Measurements from ENCODE around the gene MILR1.
"Not testable (repeated sequence)": the region's sequence is repeated elsewhere in the genome, so short reads cannot be mapped to it uniquely, and the experiment has no call there.

Gene MILR1

GRCh38 chr17:64461788-64462187 lies 12.9 kb downstream of the MILR1 start:
- TF ChIP-seq CTCF (conservative IDR thresholded peaks at IDR 0.05) (no peak), ZFX (IDR thresholded peaks at IDR 0.05) (no peak)
- H3K27ac ChIP-seq, result no peak overlapping the region

- H3K27ac ChIP-seq, result no peak overlapping the region
- TF ChIP-seq ZFX (IDR thresholded peaks at IDR 0.05), result no peak
- TF ChIP-seq CTCF (conservative IDR thresholded peaks at IDR 0.05), result no peak
Measured at GRCh38 chr17:64466019-64466735, 17.3 kb downstream of the MILR1 start.

- H3K27ac ChIP-seq, result not testable (repeated sequence)
Measured at GRCh38 chr17:64466834-64467233, 17.9 kb downstream of the MILR1 start.

DNA sequence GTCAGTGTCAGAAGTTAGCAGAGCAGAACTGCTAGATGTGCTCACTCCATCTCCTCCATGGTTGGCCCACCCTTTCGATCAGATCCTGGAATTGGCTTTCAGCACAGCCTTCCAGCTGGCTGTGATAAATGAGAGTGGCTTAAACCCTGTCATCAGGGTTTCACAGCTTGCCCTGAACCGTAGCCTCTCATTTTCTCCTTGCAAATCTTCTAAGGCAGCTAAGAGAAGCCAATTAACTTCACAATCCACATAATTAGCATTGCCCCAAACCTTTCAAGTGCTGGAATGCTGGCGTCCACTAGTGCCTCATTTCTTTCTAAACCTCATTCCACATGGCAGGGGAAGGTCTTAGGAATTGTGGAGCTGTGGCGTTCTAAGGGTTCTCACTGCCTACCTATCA lies 21.7 kb downstream of the MILR1 start:
- no peak for TF ChIP-seq CTCF (conservative IDR thresholded peaks at IDR 0.05)
- no peak for TF ChIP-seq ZFX (IDR thresholded peaks at IDR 0.05)
- no peak overlapping the region for H3K27ac ChIP-seq

DNA sequence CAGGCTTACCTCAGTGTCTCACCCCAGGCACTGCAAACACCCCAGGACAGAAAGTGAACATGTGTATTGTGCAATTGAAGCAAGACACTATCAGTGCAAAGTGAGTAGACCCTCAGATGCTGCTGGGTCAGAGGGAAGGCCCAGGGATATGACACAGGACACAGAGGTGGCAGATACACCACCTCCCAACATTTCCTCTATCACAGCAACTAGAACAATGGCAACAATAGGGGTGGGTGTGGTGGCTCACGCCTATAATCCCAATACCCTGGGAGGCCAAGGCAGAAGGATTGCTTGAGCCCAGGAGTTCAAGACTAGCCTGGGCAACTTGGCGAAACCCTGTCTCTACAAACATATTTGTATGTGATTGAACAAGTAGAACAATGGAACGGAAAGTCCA lies 22.5 kb downstream of the MILR1 start:
- no peak overlapping the region for H3K27ac ChIP-seq
- TF ChIP-seq CTCF (conservative IDR thresholded peaks at IDR 0.05), result no peak
- TF ChIP-seq ZFX (IDR thresholded peaks at IDR 0.05), result no peak

- no peak overlapping the region for H3K27ac ChIP-seq
- TF ChIP-seq ZFX (IDR thresholded peaks at IDR 0.05) (no peak), CTCF (conservative IDR thresholded peaks at IDR 0.05) (no peak)
Measured at GRCh38 chr17:64472564-64472963, 23.6 kb downstream of the MILR1 start.

DNA sequence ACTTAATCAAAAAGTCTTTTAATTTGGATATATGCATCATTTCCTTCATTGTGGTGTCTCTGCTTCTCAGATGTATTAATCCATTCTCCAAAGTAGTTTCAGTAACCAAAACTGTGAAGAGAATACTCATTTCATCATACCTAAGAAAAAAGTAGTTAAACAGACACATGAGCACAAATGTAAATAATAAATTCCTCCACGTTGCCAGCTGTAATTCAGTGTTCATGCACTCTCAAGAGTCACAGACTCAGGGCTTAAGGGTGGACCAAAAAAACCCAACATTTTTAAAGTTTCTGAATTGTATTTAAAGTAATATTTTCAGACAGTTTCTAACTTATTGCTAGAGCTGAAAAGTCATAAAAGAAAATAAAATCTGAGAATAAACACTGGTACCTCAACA lies 28.9 kb downstream of the MILR1 start:
- TF ChIP-seq CTCF (conservative IDR thresholded peaks at IDR 0.05) (no peak), ZFX (IDR thresholded peaks at IDR 0.05) (no peak)
- no peak overlapping the region for H3K27ac ChIP-seq

GRCh38 chr17:64480951-64481350 lies 32.0 kb downstream of the MILR1 start:
- H3K27ac ChIP-seq, result no peak overlapping the region
- TF ChIP-seq ZFX (IDR thresholded peaks at IDR 0.05) (no peak), CTCF (conservative IDR thresholded peaks at IDR 0.05) (no peak)
